CD14-positive monocyte (primary cell): ENCODE results near the gene BID. TPM values are rescaled to one million over a fixed set of nuclear protein-coding genes. Genes with fewer than 3 reads are reported as not detected.

Experiments
- DNase-seq, 3 donors: peaks; one replicate each; pipeline ENCODE4 v3.0.0-alpha.2; 2011 to 2022
- H2AFZ ChIP-seq: 2 replicates; pipeline ENCODE4 v1.6.0; 2012; ENCODE audit warnings: mild to moderate bottlenecking, low read depth, low read length, inconsistent platforms; ENCODE audit not compliant: insufficient read depth, poor library complexity, severe bottlenecking
- H3K27ac ChIP-seq, 2 donors: 1 replicate in 1 of 2; 2 replicates in 1 of 2; pipeline ENCODE4 v1.5.1; 2012 to 2013; ENCODE audit warnings: low read length in 2 of 2, control low read depth in 1 of 2, inconsistent platforms in 1 of 2, low read depth in 1 of 2, mild to moderate bottlenecking in 1 of 2
- H3K27me3 ChIP-seq, 2 donors: one replicate each; pipeline versions ENCODE4 v1.6.0 to v1.6.1; 2011 to 2013; ENCODE audit warnings: low read length in 2 of 2; ENCODE audit not compliant: control insufficient read depth in 2 of 2, insufficient read depth in 2 of 2
- H3K36me3 ChIP-seq, 2 donors: replicated peaks in 1 of 2; 1 replicate in 1 of 2; 2 replicates in 1 of 2; pipeline versions ENCODE4 v1.5.1 to v1.6.1; 2012 to 2013; ENCODE audit warnings: low read length in 2 of 2, control low read depth in 1 of 2, inconsistent platforms in 1 of 2, mild to moderate bottlenecking in 1 of 2; ENCODE audit not compliant: insufficient read depth in 2 of 2, control insufficient read depth in 1 of 2
- H3K4me1 ChIP-seq, 2 donors: 1 replicate in 1 of 2; 2 replicates in 1 of 2; pipeline versions ENCODE4 v1.5.1 to v1.6.1; 2012 to 2013; ENCODE audit warnings: low read length in 2 of 2, control low read depth in 1 of 2, inconsistent platforms in 1 of 2, mild to moderate bottlenecking in 1 of 2, moderate library complexity in 1 of 2; ENCODE audit not compliant: insufficient read depth in 2 of 2, control insufficient read depth in 1 of 2
- H3K4me2 ChIP-seq: replicated peaks from 2 replicates; pipeline ENCODE3; 2012; ENCODE audit warnings: low read length, moderate library complexity, mild to moderate bottlenecking; ENCODE audit not compliant: poor library complexity, severe bottlenecking; ENCODE audit errors: extremely low read depth
- H3K4me3 ChIP-seq, 3 experiments: fragments of 200-600 bp in 1 of 3; sonication (generic) in 1 of 3; replicated peaks in 1 of 3; 1 replicate in 2 of 3; 2 replicates in 1 of 3; pipeline ENCODE4 v1.5.1; 2011 to 2013; ENCODE audit warnings: low read length in 3 of 3, mild to moderate bottlenecking in 3 of 3, control low read depth in 2 of 3, low read depth in 2 of 3, inconsistent platforms in 1 of 3, moderate library complexity in 1 of 3
- H3K79me2 ChIP-seq: 2 replicates; pipeline ENCODE4 v1.6.0; 2012; ENCODE audit warnings: mild to moderate bottlenecking, control low read depth, inconsistent platforms, low read length, moderate library complexity; ENCODE audit not compliant: insufficient read depth
- H3K9ac ChIP-seq: 2 replicates; pipeline ENCODE4 v1.6.0; 2017; ENCODE audit warnings: low read length, mild to moderate bottlenecking; ENCODE audit not compliant: insufficient read depth, poor library complexity, severe bottlenecking
- H3K9me3 ChIP-seq, 2 donors: replicated peaks in 1 of 2; 1 replicate in 1 of 2; 2 replicates in 1 of 2; pipeline versions ENCODE4 v1.5.1 to v1.6.1; 2012 to 2013; ENCODE audit warnings: low read length in 2 of 2, control low read depth in 1 of 2; ENCODE audit not compliant: control insufficient read depth in 1 of 2, insufficient read depth in 1 of 2
- H4K20me1 ChIP-seq: 2 replicates; pipeline ENCODE4 v1.6.0; 2012; ENCODE audit warnings: mild to moderate bottlenecking, low read length, control low read depth, moderate library complexity; ENCODE audit not compliant: insufficient read depth
- H3K27ac Mint-ChIP-seq, 7 donors: one replicate each; pipeline ENCODE4 v1.8.0; 2020; ENCODE audit warnings: mild to moderate bottlenecking in 7 of 7, mixed read lengths in 7 of 7, moderate library complexity in 6 of 7, inconsistent platforms in 2 of 7
- H3K27me3 Mint-ChIP-seq, 3 donors: one replicate each; pipeline ENCODE4 v1.8.0; 2021 to 2022; ENCODE audit warnings: low read depth in 3 of 3, mild to moderate bottlenecking in 3 of 3, mixed read lengths in 3 of 3, moderate library complexity in 3 of 3, inconsistent platforms in 1 of 3
- H3K36me3 Mint-ChIP-seq, 2 donors: one replicate each; pipeline ENCODE4 v1.8.0; 2020; ENCODE audit warnings: mixed read lengths in 2 of 2, inconsistent platforms in 1 of 2, mild to moderate bottlenecking in 1 of 2
- H3K4me1 Mint-ChIP-seq: one replicate; pipeline ENCODE4 v1.8.0; 2020; ENCODE audit warnings: mild to moderate bottlenecking, mixed read lengths
- H3K4me3 Mint-ChIP-seq, 2 donors: one replicate each; pipeline ENCODE4 v1.8.0; 2020; ENCODE audit warnings: mild to moderate bottlenecking in 2 of 2, mixed read lengths in 2 of 2, moderate library complexity in 1 of 2
- H3K9me3 Mint-ChIP-seq, 7 donors: one replicate each; pipeline ENCODE4 v1.8.0; 2020 to 2022; ENCODE audit warnings: mixed read lengths in 7 of 7, mild to moderate bottlenecking in 6 of 7, moderate library complexity in 6 of 7, inconsistent platforms in 2 of 7
- WGBS: methylation state at CpG from one replicate; pipeline ENCODE4 v1.1.5; 2013; ENCODE audit warnings: missing lambda C conversion rate; ENCODE audit not compliant: insufficient coverage; 5-methylcytosine and 5-hydroxymethylcytosine counted together
- intact Hi-C, 2 donors: fragments of 100-400 bp; cut with micrococcal nuclease; formaldehyde crosslinking; loops; one replicate each; pipeline versions ENCODE4 v1.15.0 to v1.15.1; 2023
- polyA plus RNA-seq, 3 donors: library from polyadenylated mRNA; depleted of rRNA in 1 of 3; unstranded in 2 of 3; stranded (reverse) in 1 of 3; fragments of 300-500 nt in 2 of 3; fragments of >200 nt in 1 of 3; fragmentation: Illumina TruSeq in 2 of 3; gene quantifications; 1 replicate in 2 of 3; 2 replicates in 1 of 3; pipeline ENCODE4 v1.2.3, GENCODE V29; 2012 to 2021
- TF ChIP-seq, protein P1 (sequence below): fragments of 200-600 bp; IDR thresholded peaks from one replicate; pipeline ENCODE4 v1.8.0; 2022; ENCODE audit warnings: antibody characterized with exemption, mild to moderate bottlenecking

Gene BID
- polyA plus RNA-seq, 3 donors = 199 to 423 (median 391) TPM

DNA sequence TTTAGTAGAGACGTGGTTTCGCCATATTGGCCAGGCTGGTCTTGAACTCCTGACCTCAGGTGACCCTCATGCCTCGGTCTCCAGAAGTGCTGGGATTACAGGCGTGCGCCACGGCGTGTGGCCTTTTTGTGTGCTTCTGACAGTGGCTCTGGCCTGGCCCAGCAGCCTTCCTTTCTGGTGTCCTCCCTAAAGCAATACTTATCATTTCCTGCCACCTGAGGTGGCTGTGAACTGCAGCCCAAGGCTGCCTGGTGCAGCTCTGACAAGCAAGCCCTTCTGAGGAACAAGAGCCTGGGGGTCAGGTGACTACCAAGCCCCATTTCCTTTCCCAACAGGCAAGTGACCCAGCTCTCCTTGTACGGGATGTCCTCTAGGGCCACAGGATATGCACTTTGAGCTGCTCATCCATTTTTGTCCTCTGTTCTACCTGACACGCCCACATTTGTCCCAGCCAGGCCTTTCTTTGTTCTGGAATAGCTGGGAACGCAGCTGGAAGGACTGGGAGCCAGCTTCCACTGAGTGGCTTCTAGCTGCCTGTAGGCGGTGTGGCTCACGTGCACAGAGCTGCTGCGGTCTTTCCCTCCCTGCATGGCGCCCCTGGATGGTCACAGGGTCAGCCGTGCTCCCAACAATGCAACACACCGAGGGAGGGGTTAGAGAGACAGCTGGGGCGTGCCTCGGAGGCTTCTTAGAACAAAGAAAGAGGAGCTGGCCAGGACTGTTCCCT, 12.3 kb upstream of the BID start:
- no peak overlapping the region for H3K9ac ChIP-seq
- no peak overlapping the region for H2AFZ ChIP-seq
- 76% methylated on average over 16 of the region's 18 CpGs for WGBS
- peak in 1 of 3 donors; percentile 42 for DNase-seq
- Mint-ChIP-seq H3K4me3 (no peak overlapping the region), H3K27me3 (peaks cover 0 to 2% (median 0%) of the 10 kb centered on the region in 3 donors), H3K36me3 (peaks cover 12 to 13% of the 10 kb centered on the region in 2 donors), H3K9me3 (no peaks in the 10 kb centered on the region), H3K4me1 (peaks cover 22% of the 10 kb centered on the region), H3K27ac (peak overlapping the region in 3 of 7 donors; percentile 11 to 52 (median 41))
- peaks cover 8% of the 10 kb centered on the region for H3K79me2 ChIP-seq
- intact Hi-C loops = loop anchor here in 1 of 2 donors (5.0 kb wide), 1 partner anchor 44 kb away; no protein-coding TSS in a partner anchor
- TF ChIP-seq, protein P1, sequence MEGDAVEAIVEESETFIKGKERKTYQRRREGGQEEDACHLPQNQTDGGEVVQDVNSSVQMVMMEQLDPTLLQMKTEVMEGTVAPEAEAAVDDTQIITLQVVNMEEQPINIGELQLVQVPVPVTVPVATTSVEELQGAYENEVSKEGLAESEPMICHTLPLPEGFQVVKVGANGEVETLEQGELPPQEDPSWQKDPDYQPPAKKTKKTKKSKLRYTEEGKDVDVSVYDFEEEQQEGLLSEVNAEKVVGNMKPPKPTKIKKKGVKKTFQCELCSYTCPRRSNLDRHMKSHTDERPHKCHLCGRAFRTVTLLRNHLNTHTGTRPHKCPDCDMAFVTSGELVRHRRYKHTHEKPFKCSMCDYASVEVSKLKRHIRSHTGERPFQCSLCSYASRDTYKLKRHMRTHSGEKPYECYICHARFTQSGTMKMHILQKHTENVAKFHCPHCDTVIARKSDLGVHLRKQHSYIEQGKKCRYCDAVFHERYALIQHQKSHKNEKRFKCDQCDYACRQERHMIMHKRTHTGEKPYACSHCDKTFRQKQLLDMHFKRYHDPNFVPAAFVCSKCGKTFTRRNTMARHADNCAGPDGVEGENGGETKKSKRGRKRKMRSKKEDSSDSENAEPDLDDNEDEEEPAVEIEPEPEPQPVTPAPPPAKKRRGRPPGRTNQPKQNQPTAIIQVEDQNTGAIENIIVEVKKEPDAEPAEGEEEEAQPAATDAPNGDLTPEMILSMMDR = no peak
- peaks cover 15 to 38% of the 10 kb centered on the region in 2 donors for H3K4me1 ChIP-seq
- no peak overlapping the region for H3K4me2 ChIP-seq
- no peak overlapping the region for H3K27ac ChIP-seq
- H4K20me1 ChIP-seq = peaks cover 4% of the 10 kb centered on the region
- no peaks in the 10 kb centered on the region for H3K27me3 ChIP-seq
- H3K9me3 ChIP-seq = no peaks in the 10 kb centered on the region
- no peaks in the 10 kb centered on the region for H3K36me3 ChIP-seq
- H3K4me3 ChIP-seq = no peak overlapping the region

GRCh38 chr22:17785185-17786184, 11.2 kb upstream of the BID start:
- H3K27me3 ChIP-seq = no peaks in the 10 kb centered on the region
- peaks cover 0 to 2% (median 0%) of the 10 kb centered on the region in 3 donors for H3K27me3 Mint-ChIP-seq
- peak overlapping the region in 5 of 7 donors; percentile 42 to 85 (median 43) for H3K27ac Mint-ChIP-seq
- H3K9ac ChIP-seq = peak overlapping the region; percentile 27
- peaks cover 15% of the 10 kb centered on the region for H3K79me2 ChIP-seq
- H3K27ac ChIP-seq = peak overlapping the region in 1 of 2 donors; percentile 58
- H3K36me3 ChIP-seq = no peaks in the 10 kb centered on the region
- H3K4me1 ChIP-seq = peaks cover 27 to 49% of the 10 kb centered on the region in 2 donors
- H3K4me1 Mint-ChIP-seq = peaks cover 33% of the 10 kb centered on the region
- no peak overlapping the region for H3K4me3 Mint-ChIP-seq
- WGBS = 78% methylated on average over 32 of the region's 37 CpGs
- H3K36me3 Mint-ChIP-seq = peaks cover 12 to 13% of the 10 kb centered on the region in 2 donors
- intact Hi-C loops = loop anchor here (2.0 to 5.0 kb wide), 2 partner anchors 43 kb away; no protein-coding TSS in a partner anchor
- H4K20me1 ChIP-seq = peaks cover 4% of the 10 kb centered on the region
- H3K9me3 ChIP-seq = no peaks in the 10 kb centered on the region
- H3K9me3 Mint-ChIP-seq = no peaks in the 10 kb centered on the region
- TF ChIP-seq, protein P1 = peak; percentile 81
- H3K4me2 ChIP-seq = no peak overlapping the region
- no peak overlapping the region for H3K4me3 ChIP-seq
- H2AFZ ChIP-seq = no peak overlapping the region
- peak; percentile 60 to 73 (median 70) for DNase-seq
